T-helper 2 cell treated with Interferon-gamma antibody and Interleukin-4, amounts not matched to agents 100 ng/mL and 5 ng/mL, for 36 hours (primary cell): ENCODE measurements around the gene SNRPE. TPM values are rescaled to one million over a fixed set of nuclear protein-coding genes. Genes with fewer than 3 reads are reported as not detected.

Source experiments
- intact Hi-C: fragments of 100-400 bp; cut with micrococcal nuclease; formaldehyde crosslinking; loops from one replicate; pipeline ENCODE4 v1.15.1; 2023
- total RNA-seq: library from RNA; stranded (reverse); gene quantifications from 2 replicates; pipeline ENCODE4 v1.2.3, GENCODE V29; 2022

Gene SNRPE
- total RNA-seq, 1 donor from 2014 or later: 179 TPM

GRCh38 chr1:203878422-203878821 lies 17.0 kb downstream of the SNRPE start:
- intact Hi-C loops: no loop called here

- intact Hi-C loops: no loop called here
Measured at GRCh38 chr1:203880606-203881005, 19.2 kb downstream of the SNRPE start.

GRCh38 chr1:203888807-203889251 lies 27.4 kb downstream of the SNRPE start:
- intact Hi-C loops: no loop called here

GRCh38 chr1:203891950-203892349 lies 30.6 kb downstream of the SNRPE start:
- intact Hi-C loops: no loop called here

- intact Hi-C loops: no loop called here
Measured at GRCh38 chr1:203898458-203899352, 37.3 kb downstream of the SNRPE start.

GRCh38 chr1:203899353-203899716 lies 37.9 kb downstream of the SNRPE start:
- intact Hi-C loops: no loop called here

- intact Hi-C loops: no loop called here
Measured at GRCh38 chr1:203899869-203900714, 38.7 kb downstream of the SNRPE start.

GRCh38 chr1:203901581-203901980 lies 40.2 kb downstream of the SNRPE start:
- intact Hi-C loops: no loop called here

- intact Hi-C loops: no loop called here
Measured at GRCh38 chr1:203905275-203905674, 43.9 kb downstream of the SNRPE start.

GRCh38 chr1:203906932-203907331 lies 45.5 kb downstream of the SNRPE start:
- intact Hi-C loops: no loop called here

GRCh38 chr1:203907901-203908300 lies 46.5 kb downstream of the SNRPE start:
- intact Hi-C loops: no loop called here

- intact Hi-C loops: no loop called here
Measured at GRCh38 chr1:203911806-203912205, 50.4 kb downstream of the SNRPE start.

GRCh38 chr1:203913073-203913521 lies 51.7 kb downstream of the SNRPE start:
- intact Hi-C loops: no loop called here

GRCh38 chr1:203914292-203914691 lies 52.9 kb downstream of the SNRPE start:
- intact Hi-C loops: no loop called here

GRCh38 chr1:203915811-203916210 lies 54.4 kb downstream of the SNRPE start:
- intact Hi-C loops: no loop called here

GRCh38 chr1:203916756-203917155 lies 55.4 kb downstream of the SNRPE start:
- intact Hi-C loops: no loop called here

Other genes starting within 250 kb of the SNRPE start
- gene ATP2B4, start 234.8 kb upstream of the SNRPE start, total RNA-seq: 90.0 and 95.6 TPM in 2 replicates
- gene LAX1, start 96.4 kb upstream of the SNRPE start, total RNA-seq: 12.7 and 13.8 TPM in 2 replicates
- gene ZBED6, start 66.0 kb upstream of the SNRPE start, total RNA-seq: 20.5 and 20.7 TPM in 2 replicates
- gene ZC3H11A, start 66.0 kb upstream of the SNRPE start, total RNA-seq: 76.3 and 80.8 TPM in 2 replicates
- 0.50 and 0.68 TPM in 2 replicates for gene SOX13, start 211.5 kb downstream of the SNRPE start, total RNA-seq